ENCODE measurements around the gene B4GALT2. TPM values are rescaled to one million over a fixed set of nuclear protein-coding genes. Genes with fewer than 3 reads are reported as not detected.

Gene B4GALT2
- total RNA-seq, 1 experiment from 2014 or later, result 76.4 TPM

GRCh38 chr1:44021156-44021555 is 42.1 kb downstream of the B4GALT2 start:
- POLR2A ChIA-PET (ENCODE audit: low non-redundant PET), result no interaction called here
- intact Hi-C loops (cut with micrococcal nuclease; ENCODE audit: unreplicated experiment), result no loop called here
- CTCF ChIA-PET, result no interaction called here

GRCh38 chr1:44021581-44022321 is 42.7 kb downstream of the B4GALT2 start:
- no peak for DNase-seq (ENCODE audit: low spot score)
- Histone ChIP-seq H3K4me3 (ENCODE audit: low read depth, low read length, poor library complexity, severe bottlenecking) (no peak overlapping the region), H3K4me1 (ENCODE audit: insufficient read depth, low read length, poor library complexity, severe bottlenecking) (no peaks in the 10 kb centered on the region), H3K36me3 (ENCODE audit: insufficient read depth, low read length, poor library complexity, severe bottlenecking) (peaks cover 3% of the 10 kb centered on the region), H3K27ac (ENCODE audit: low read depth, low read length, poor library complexity, severe bottlenecking) (no peak overlapping the region), H3K27me3 (replicated peaks; ENCODE audit: insufficient read depth, low read depth, low read length, poor library complexity) (no peaks in the 10 kb centered on the region), H3K9me3 (ENCODE audit: low read depth, low read length, poor library complexity, severe bottlenecking) (no peaks in the 10 kb centered on the region)
- ChIA-PET CTCF (no interaction called here), POLR2A (ENCODE audit: low non-redundant PET) (interaction anchor here (0.6 kb wide), 1 partner anchor 10 kb away, joined by 4 read pairs; no protein-coding TSS in a partner anchor)
- BruUV-seq (replicated peaks), result no TSS peak
- no peak for TF ChIP-seq EZH2 (IDR thresholded peaks at IDR 0.05; ENCODE audit: borderline replicate concordance, low read depth, low read length, poor library complexity, severe bottlenecking)
- 0 out of 2 replicates have a peak, but pooled peaks have one; percentile 17 for TF ChIP-seq CTCF (conservative IDR thresholded peaks at IDR 0.05; ENCODE audit: low read depth, low read length)
- intact Hi-C loops (cut with micrococcal nuclease; ENCODE audit: unreplicated experiment), result no loop called here

More at GRCh38 chr1:44021156-44021555, 42.1 kb downstream of the B4GALT2 start:
- H3K4me3 ChIP-seq (ENCODE audit: low read depth, low read length, poor library complexity, severe bottlenecking), result no peak overlapping the region
- no peaks in the 10 kb centered on the region for H3K27me3 ChIP-seq (replicated peaks; ENCODE audit: insufficient read depth, low read depth, low read length, poor library complexity)
- BruUV-seq (replicated peaks), result no TSS peak
- peaks cover 3% of the 10 kb centered on the region for H3K36me3 ChIP-seq (ENCODE audit: insufficient read depth, low read length, poor library complexity, severe bottlenecking)
- no peak overlapping the region for H3K27ac ChIP-seq (ENCODE audit: low read depth, low read length, poor library complexity, severe bottlenecking)
- no peak for TF ChIP-seq CTCF (conservative IDR thresholded peaks at IDR 0.05; ENCODE audit: low read depth, low read length)
- no peak for TF ChIP-seq EZH2 (IDR thresholded peaks at IDR 0.05; ENCODE audit: borderline replicate concordance, low read depth, low read length, poor library complexity, severe bottlenecking)
- no peak for DNase-seq (ENCODE audit: low spot score)
- H3K4me1 ChIP-seq (ENCODE audit: insufficient read depth, low read length, poor library complexity, severe bottlenecking), result no peaks in the 10 kb centered on the region
- no peaks in the 10 kb centered on the region for H3K9me3 ChIP-seq (ENCODE audit: low read depth, low read length, poor library complexity, severe bottlenecking)

- POLR2A ChIA-PET (ENCODE audit: low non-redundant PET), result no interaction called here
- BruUV-seq (replicated peaks), result no TSS peak
Measured at GRCh38 chr1:44024031-44024902, 45.3 kb downstream of the B4GALT2 start.

More at GRCh38 chr1:44024031-44024902, 45.3 kb downstream of the B4GALT2 start:
- Histone ChIP-seq H3K27ac (ENCODE audit: low read depth, low read length, poor library complexity, severe bottlenecking) (no peak overlapping the region), H3K4me3 (ENCODE audit: low read depth, low read length, poor library complexity, severe bottlenecking) (no peak overlapping the region), H3K27me3 (replicated peaks; ENCODE audit: insufficient read depth, low read depth, low read length, poor library complexity) (no peaks in the 10 kb centered on the region), H3K9me3 (ENCODE audit: low read depth, low read length, poor library complexity, severe bottlenecking) (no peaks in the 10 kb centered on the region), H3K4me1 (ENCODE audit: insufficient read depth, low read length, poor library complexity, severe bottlenecking) (peaks cover 3% of the 10 kb centered on the region), H3K36me3 (ENCODE audit: insufficient read depth, low read length, poor library complexity, severe bottlenecking) (peaks cover 3% of the 10 kb centered on the region)
- CTCF ChIA-PET, result no interaction called here
- intact Hi-C loops (cut with micrococcal nuclease; ENCODE audit: unreplicated experiment), result no loop called here
- TF ChIP-seq CTCF (conservative IDR thresholded peaks at IDR 0.05; ENCODE audit: low read depth, low read length) (no peak), EZH2 (IDR thresholded peaks at IDR 0.05; ENCODE audit: borderline replicate concordance, low read depth, low read length, poor library complexity, severe bottlenecking) (no peak)
- no peak for DNase-seq (ENCODE audit: low spot score)
